GM19395 (cell line): ENCODE results near the gene TRIM17.

Experiments used
- ATAC-seq: cut with Tn5 transposase; IDR thresholded peaks from one replicate; pipeline ENCODE4 v1.9.1; 2021; ENCODE audit warnings: mild to moderate bottlenecking, moderate library complexity; ENCODE audit not compliant: unreplicated experiment

The TRIM17 gene

DNA sequence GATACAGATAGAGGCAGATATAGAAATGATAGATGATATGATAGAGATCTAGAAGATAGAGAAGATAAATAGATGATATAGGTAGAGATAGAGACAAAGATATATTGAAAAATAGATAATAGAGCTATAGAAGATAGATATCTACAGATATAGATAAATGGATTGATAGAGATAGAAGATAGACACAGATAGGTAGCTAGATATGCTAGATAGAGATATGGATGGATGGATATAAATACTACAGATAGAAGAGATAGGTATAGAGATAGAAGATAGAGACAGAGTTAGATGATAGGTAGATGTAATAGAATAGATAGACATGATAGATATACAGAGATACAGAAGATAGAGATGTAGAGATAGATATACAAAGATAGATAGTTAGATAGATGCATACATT, 31.4 kb downstream of the TRIM17 start:
- no peak for ATAC-seq

- no peak for ATAC-seq
Measured at GRCh38 chr1:228383773-228384172, 32.9 kb downstream of the TRIM17 start.

- no peak for ATAC-seq
Measured at GRCh38 chr1:228381356-228381755, 35.3 kb downstream of the TRIM17 start.

- no peak for ATAC-seq
Measured at GRCh38 chr1:228379666-228380065, 37.0 kb downstream of the TRIM17 start.

- no peak for ATAC-seq
Measured at GRCh38 chr1:228378873-228379460, 37.7 kb downstream of the TRIM17 start.

DNA sequence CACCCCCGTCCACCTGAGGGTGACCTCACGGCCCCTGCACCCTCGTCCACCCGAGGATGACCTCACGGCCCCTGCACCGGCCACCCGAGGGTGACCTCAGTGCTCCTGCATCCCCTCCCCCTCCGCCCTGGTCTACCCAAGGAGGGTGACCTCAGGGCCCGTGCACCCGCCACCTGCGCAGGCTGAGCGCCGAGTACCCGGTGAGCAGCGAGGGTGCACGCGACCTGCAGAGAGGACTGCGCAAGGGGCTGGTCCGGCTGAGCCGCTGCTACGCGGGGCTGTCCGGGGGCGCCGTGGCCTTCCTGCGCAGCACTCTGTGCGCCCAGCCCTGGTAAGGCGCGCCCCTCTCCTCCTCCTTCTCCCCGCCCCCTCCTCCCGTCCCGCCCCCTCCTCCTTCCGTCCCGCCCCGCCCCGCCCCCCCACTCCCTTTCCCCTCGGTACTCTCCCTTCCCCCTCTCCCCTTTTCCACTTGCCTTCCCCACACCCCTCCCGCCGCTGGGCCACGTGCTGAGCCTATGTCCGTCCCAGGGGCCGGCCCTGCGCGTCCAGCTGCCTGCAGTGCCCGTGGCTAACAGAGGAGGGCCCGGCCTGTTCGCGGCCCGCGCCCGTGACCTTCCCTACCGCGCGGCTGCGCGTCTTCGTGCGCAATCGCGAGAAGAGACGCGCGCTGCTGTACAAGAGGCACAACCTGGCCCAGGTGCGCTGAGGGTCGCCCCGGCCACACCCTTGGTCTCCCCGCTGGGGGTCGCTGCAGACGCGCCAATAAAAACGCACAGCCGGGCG, 38.4 kb downstream of the TRIM17 start:
- ATAC-seq: no peak

DNA sequence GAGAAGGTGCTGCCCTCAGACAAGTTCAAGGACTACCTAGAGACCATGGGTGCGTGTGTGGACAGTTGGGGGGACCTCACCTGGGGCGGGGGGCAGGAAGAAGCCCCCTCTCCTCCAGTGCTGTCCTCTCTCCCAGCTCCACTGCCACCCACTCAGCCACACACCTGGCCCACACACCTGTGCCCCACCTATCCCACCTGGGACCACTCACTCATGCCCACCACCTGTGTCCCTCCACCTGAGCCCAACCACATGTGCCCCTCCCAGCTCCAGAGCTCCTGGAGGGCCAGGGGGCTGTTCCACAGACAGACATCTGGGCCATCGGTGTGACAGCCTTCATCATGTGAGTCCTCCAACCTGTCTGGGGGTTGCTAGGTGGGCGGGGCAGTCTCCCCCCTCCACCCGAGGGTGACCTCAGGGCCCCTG, 39.0 kb downstream of the TRIM17 start:
- no peak for ATAC-seq

- no peak for ATAC-seq
Measured at GRCh38 chr1:228376651-228377631, 39.7 kb downstream of the TRIM17 start.

DNA sequence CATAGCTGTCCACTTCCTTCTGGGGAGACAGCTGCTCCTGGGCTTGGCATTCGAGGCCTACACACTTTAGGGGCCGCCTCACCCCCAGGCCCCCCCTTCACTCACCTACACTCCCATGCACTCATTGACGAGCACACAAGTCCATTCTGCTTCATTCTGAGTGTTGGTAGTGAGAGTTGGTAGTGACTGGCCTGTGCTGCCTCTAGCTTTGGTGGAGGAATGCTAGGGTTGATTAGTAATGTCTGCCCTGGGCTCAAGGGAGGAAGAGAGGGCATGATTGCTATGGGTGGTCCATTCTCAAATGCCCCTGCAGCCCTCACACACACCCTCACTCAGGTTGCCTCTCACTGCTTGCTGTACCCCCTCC, 40.4 kb downstream of the TRIM17 start:
- ATAC-seq: no peak

- no peak for ATAC-seq
Measured at GRCh38 chr1:228375578-228376261, 40.9 kb downstream of the TRIM17 start.

DNA sequence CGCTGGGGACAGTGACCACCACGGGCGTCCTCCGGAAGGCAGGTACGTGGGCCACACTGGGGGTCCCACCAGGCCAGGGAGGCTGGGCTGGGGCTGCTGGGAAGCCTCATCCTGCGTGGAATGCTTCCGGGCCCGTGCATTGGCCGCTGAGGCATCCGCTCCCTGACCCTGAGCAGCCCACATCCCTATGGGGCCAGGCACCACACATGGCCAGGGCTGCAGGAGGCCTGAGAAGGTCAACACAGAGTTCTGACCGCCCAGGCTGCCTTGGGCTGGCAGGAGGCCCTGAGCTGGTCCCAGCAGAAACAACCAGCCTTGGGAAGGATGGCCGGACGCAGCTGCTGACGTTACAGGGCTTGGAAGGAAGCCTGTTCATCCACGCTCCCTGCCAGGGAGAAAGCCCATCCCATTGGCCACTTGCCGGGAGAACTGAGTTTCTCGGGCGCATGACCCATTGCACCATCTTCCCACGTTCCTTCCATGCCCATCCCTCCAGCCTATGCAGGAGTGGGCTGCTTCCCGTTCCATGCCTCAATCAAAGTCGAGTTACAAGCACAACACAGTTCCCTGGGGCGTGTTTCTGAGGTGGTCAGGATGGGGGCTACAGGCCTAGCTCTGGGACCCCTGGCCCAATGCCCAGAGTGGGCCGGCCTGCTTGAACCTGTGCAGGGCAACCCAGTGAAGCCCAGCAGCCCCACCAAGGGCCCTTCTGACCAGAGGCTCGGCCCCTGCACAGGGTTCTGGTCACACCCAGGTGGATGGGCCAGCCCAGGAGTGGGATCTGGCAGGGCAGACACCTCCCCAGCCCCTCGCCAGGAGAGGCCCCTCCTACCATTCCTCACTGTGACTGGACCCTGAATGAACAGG, 41.7 kb downstream of the TRIM17 start:
- ATAC-seq: no peak

- ATAC-seq: no peak
Measured at GRCh38 chr1:228373681-228374571, 42.7 kb downstream of the TRIM17 start.

GRCh38 chr1:228373004-228373680, 43.5 kb downstream of the TRIM17 start:
- ATAC-seq: no peak

DNA sequence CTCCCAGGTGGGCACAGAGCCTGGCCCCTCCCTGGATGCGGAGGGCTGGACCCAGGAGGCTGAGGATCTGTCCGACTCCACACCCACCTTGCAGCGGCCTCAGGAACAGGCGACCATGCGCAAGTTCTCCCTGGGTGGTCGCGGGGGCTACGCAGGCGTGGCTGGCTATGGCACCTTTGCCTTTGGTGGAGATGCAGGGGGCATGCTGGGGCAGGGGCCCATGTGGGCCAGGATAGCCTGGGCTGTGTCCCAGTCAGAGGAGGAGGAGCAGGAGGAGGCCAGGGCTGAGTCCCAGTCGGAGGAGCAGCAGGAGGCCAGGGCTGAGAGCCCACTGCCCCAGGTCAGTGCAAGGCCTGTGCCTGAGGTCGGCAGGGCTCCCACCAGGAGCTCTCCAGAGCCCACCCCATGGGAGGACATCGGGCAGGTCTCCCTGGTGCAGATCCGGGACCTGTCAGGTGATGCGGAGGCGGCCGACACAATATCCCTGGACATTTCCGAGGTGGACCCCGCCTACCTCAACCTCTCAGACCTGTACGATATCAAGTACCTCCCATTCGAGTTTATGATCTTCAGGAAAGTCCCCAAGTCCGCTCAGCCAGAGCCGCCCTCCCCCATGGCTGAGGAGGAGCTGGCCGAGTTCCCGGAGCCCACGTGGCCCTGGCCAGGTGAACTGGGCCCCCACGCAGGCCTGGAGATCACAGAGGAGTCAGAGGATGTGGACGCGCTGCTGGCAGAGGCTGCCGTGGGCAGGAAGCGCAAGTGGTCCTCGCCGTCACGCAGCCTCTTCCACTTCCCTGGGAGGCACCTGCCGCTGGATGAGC, 44.3 kb downstream of the TRIM17 start:
- no peak for ATAC-seq

DNA sequence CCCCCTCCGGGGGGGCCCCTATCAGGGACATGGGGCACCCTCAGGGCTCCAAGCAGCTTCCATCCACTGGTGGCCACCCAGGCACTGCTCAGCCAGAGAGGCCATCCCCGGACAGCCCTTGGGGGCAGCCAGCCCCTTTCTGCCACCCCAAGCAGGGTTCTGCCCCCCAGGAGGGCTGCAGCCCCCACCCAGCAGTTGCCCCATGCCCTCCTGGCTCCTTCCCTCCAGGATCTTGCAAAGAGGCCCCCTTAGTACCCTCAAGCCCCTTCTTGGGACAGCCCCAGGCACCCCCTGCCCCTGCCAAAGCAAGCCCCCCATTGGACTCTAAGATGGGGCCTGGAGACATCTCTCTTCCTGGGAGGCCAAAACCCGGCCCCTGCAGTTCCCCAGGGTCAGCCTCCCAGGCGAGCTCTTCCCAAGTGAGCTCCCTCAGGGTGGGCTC, 44.9 kb downstream of the TRIM17 start:
- no peak for ATAC-seq

DNA sequence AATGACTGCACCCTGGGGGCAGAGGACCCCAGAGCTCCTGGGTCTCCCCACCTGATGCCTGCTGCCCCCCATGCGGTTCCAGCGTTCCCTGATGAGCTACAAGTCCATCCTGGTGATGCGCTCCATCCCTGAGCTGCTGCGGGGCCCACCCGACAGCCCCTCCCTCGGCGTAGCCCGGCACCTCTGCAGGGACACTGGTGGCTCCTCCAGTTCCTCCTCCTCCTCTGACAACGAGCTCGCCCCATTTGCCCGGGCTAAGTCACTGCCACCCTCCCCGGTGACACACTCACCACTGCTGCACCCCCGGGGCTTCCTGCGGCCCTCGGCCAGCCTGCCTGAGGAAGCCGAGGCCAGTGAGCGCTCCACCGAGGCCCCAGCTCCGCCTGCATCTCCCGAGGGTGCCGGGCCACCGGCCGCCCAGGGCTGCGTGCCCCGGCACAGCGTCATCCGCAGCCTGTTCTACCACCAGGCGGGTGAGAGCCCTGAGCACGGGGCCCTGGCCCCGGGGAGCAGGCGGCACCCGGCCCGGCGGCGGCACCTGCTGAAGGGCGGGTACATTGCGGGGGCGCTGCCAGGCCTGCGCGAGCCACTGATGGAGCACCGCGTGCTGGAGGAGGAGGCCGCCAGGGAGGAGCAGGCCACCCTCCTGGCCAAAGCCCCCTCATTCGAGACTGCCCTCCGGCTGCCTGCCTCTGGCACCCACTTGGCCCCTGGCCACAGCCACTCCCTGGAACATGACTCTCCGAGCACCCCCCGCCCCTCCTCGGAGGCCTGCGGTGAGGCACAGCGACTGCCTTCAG, 45.5 kb downstream of the TRIM17 start:
- no peak for ATAC-seq
